Liver (tissue), 9 donors: ENCODE measurements around the gene UMAD1. TPM values are rescaled to one million over a fixed set of nuclear protein-coding genes. Genes with fewer than 3 reads are reported as not detected.

Experiments used
- DNase-seq: peaks from one replicate; pipeline ENCODE4 v3.0.0-alpha.2; 2017; ENCODE audit warnings: low spot score
- H3K27ac ChIP-seq, 2 donors: one replicate each; pipeline ENCODE4 v1.7.0; 2013; ENCODE audit warnings: inconsistent platforms in 2 of 2, low read length in 2 of 2, control low read depth in 1 of 2, low read depth in 1 of 2, mild to moderate bottlenecking in 1 of 2
- H3K27me3 ChIP-seq, 4 donors: one replicate each; pipeline versions ENCODE4 v1.6.1 to v1.7.0; 2013; ENCODE audit warnings: low read length in 3 of 4, inconsistent platforms in 1 of 4, mild to moderate bottlenecking in 1 of 4, moderate library complexity in 1 of 4; ENCODE audit not compliant: control insufficient read depth in 4 of 4, insufficient read depth in 4 of 4
- H3K36me3 ChIP-seq, 4 donors: one replicate each; pipeline versions ENCODE4 v1.6.1 to v1.7.0; 2013; ENCODE audit warnings: low read length in 3 of 4, mild to moderate bottlenecking in 3 of 4, low read depth in 1 of 4, moderate library complexity in 1 of 4; ENCODE audit not compliant: control insufficient read depth in 4 of 4, insufficient read depth in 3 of 4
- H3K4me1 ChIP-seq, 4 donors: one replicate each; pipeline versions ENCODE4 v1.6.1 to v1.7.0; 2013; ENCODE audit warnings: low read length in 3 of 4, mild to moderate bottlenecking in 3 of 4, moderate library complexity in 1 of 4; ENCODE audit not compliant: control insufficient read depth in 4 of 4, insufficient read depth in 4 of 4
- H3K4me3 ChIP-seq, 3 donors: one replicate each; pipeline versions ENCODE4 v1.6.1 to v1.7.0; 2013; ENCODE audit warnings: low read length in 3 of 3, control low read depth in 1 of 3, low read depth in 1 of 3, mild to moderate bottlenecking in 1 of 3
- H3K9ac ChIP-seq, 2 donors: one replicate each; pipeline ENCODE4 v1.7.0; 2013; ENCODE audit warnings: low read length in 2 of 2, mild to moderate bottlenecking in 2 of 2, moderate library complexity in 2 of 2, control low read depth in 1 of 2, low read depth in 1 of 2
- H3K9me3 ChIP-seq, 4 donors: one replicate each; pipeline versions ENCODE4 v1.6.1 to v1.7.0; 2013; ENCODE audit warnings: low read length in 3 of 4; ENCODE audit not compliant: control insufficient read depth in 4 of 4
- EGR1 ChIP-seq, 2 donors: IDR thresholded peaks; 2 replicates each; pipeline ENCODE4 v1.6.1; 2016 to 2018; ENCODE audit warnings: antibody characterized with exemption in 2 of 2, low read depth in 2 of 2
- FOXA1 ChIP-seq: IDR thresholded peaks from 2 replicates; pipeline ENCODE4 v1.6.1; 2016; ENCODE audit warnings: antibody characterized with exemption
- FOXA2 ChIP-seq: IDR thresholded peaks from 2 replicates; pipeline ENCODE4 v1.6.1; 2016; ENCODE audit warnings: antibody characterized with exemption
- GABPA ChIP-seq, 2 donors: IDR thresholded peaks in 1 of 2; conservative IDR thresholded peaks in 1 of 2; 2 replicates each; pipeline ENCODE4 v1.6.1; 2016; ENCODE audit warnings: antibody characterized with exemption in 2 of 2, mild to moderate bottlenecking in 1 of 2, moderate library complexity in 1 of 2
- HNF4A ChIP-seq, 2 donors: conservative IDR thresholded peaks; 2 replicates each; pipeline ENCODE4 v1.6.1; 2016; ENCODE audit warnings: antibody characterized with exemption in 2 of 2, mild to moderate bottlenecking in 2 of 2
- HNF4G ChIP-seq: IDR thresholded peaks from 2 replicates; pipeline ENCODE4 v1.6.1; 2016; ENCODE audit warnings: antibody characterized with exemption
- JUND ChIP-seq, 2 donors: IDR thresholded peaks; 2 replicates each; pipeline ENCODE4 v1.6.1; 2016; ENCODE audit warnings: antibody characterized with exemption in 2 of 2
- NR2F2 ChIP-seq: IDR thresholded peaks from 2 replicates; pipeline ENCODE4 v1.6.1; 2016; ENCODE audit warnings: antibody characterized with exemption
- RAD21 ChIP-seq, 2 donors: IDR thresholded peaks; 2 replicates each; pipeline ENCODE4 v1.6.1; 2016; ENCODE audit warnings: antibody characterized with exemption in 2 of 2, mild to moderate bottlenecking in 2 of 2
- RXRA ChIP-seq, 2 donors: IDR thresholded peaks; 2 replicates each; pipeline ENCODE4 v1.6.1; 2017 to 2018; ENCODE audit warnings: antibody characterized with exemption in 2 of 2, mild to moderate bottlenecking in 1 of 2
- SP1 ChIP-seq: IDR thresholded peaks from 2 replicates; pipeline ENCODE4 v1.6.1; 2018; ENCODE audit warnings: antibody characterized with exemption, mild to moderate bottlenecking
- TAF1 ChIP-seq: conservative IDR thresholded peaks from 2 replicates; pipeline ENCODE4 v1.6.1; 2016; ENCODE audit warnings: antibody characterized with exemption, mild to moderate bottlenecking
- YY1 ChIP-seq: IDR thresholded peaks from 2 replicates; pipeline ENCODE4 v1.6.1; 2016; ENCODE audit warnings: antibody characterized with exemption, mild to moderate bottlenecking
- WGBS: extraction: QIAGEN DNeasy Blood & Tissue Kit; methylation state at CpG from one replicate; pipeline ENCODE4 v1.1.7; 2013; 5-methylcytosine and 5-hydroxymethylcytosine counted together
- polyA plus RNA-seq, 2 donors: library from polyadenylated mRNA; stranded (reverse) in 1 of 2; unstranded in 1 of 2; fragments of 200-250 nt in 1 of 2; fragments of >200 nt in 1 of 2; fragmentation: Nextera tagmentation in 1 of 2; extraction: Ambion mirVana in 1 of 2; gene quantifications; one replicate each; pipeline versions ENCODE4 v1.2.1 to v1.2.3, GENCODE V29; 2013 to 2015
- total RNA-seq, 2 donors: library from RNA; depleted of rRNA; stranded (reverse); fragments of >200 nt; gene quantifications; one replicate each; pipeline ENCODE4 v1.2.3, GENCODE V29; 2014
- TF ChIP-seq, protein P1 (sequence below): fragments of 150-350 bp; IDR thresholded peaks from 2 replicates; pipeline ENCODE4 v1.5.1; 2017; ENCODE audit warnings: improper control_type of control experiment, low read depth, low read length; ENCODE audit not compliant: missing input control
- TF ChIP-seq, protein P2 (sequence below): IDR thresholded peaks from 2 replicates; pipeline ENCODE4 v1.6.1; 2016; ENCODE audit warnings: antibody characterized with exemption
- TF ChIP-seq, protein P3 (sequence below): IDR thresholded peaks from 2 replicates; pipeline ENCODE4 v1.6.1; 2016; ENCODE audit warnings: antibody characterized with exemption, mild to moderate bottlenecking
- TF ChIP-seq, protein P4 (sequence below): IDR thresholded peaks from 2 replicates; pipeline ENCODE4 v1.6.1; 2016; ENCODE audit warnings: antibody characterized with exemption
- donor health status: healthy.
- donor health status: healthy.
- donor health status: healthy.
- donor health status: healthy.
- donor health status: healthy.

The UMAD1 gene
- total and polyA plus RNA-seq, 4 donors: 5.9 to 12.2 (median 7.9) TPM

DNA sequence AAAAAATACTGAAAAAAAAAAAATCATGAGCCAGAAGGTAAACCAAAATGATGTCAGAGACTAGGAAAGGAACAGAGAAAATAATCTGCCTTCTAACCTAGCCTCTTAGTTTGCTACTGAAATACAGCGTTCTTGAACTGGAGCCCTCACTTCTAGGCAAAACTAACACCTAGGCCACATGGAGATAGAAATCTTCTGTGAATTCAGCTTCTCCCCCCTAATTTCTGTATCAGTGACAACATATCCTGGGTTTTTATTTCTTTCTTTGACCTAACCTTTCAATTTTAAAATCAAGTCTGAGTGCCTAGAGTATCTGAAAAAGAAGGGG is 228.0 kb downstream of the UMAD1 start:
- no peak overlapping the region for H3K27ac ChIP-seq
- no peaks in the 10 kb centered on the region for H3K27me3 ChIP-seq
- no peaks in the 10 kb centered on the region for H3K36me3 ChIP-seq
- H3K9ac ChIP-seq: no peak overlapping the region
- DNase-seq: no peak
- no peaks in the 10 kb centered on the region for H3K9me3 ChIP-seq
- no peak for TF ChIP-seq GABPA (IDR thresholded peaks at IDR 0.05 in 1 of 2, conservative IDR thresholded peaks at IDR 0.05 in 1 of 2)
- no peak for TF ChIP-seq FOXA2
- H3K4me1 ChIP-seq: no peaks in the 10 kb centered on the region
- no peak overlapping the region for H3K4me3 ChIP-seq
- WGBS: 42% methylated on average over 1 of the region's 1 CpG

DNA sequence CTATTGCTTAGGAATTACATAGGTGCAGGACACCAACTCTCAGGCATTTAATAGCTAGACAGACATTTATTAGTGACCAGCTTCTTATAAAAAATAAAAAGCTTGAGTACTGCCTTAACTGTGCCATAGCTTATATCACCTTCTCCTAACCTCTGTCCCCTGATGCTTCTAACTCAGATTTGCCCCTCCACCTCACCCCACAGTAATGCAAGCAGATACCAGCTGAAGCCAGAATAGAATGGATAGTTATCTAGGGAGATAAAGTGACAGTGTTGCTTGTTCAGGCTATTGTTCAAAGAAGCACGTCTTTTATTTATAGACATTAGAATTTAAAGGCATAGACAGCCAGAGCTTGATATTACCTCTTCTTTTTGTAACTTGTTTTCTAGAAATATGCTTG is 228.5 kb downstream of the UMAD1 start:
- Histone ChIP-seq H3K4me3 (no peak overlapping the region), H3K9ac (no peak overlapping the region), H3K27ac (no peak overlapping the region), H3K9me3 (no peaks in the 10 kb centered on the region), H3K27me3 (no peaks in the 10 kb centered on the region), H3K4me1 (no peaks in the 10 kb centered on the region), H3K36me3 (no peaks in the 10 kb centered on the region)
- DNase-seq: no peak
- 38% methylated on average over 1 of the region's 1 CpG for WGBS
- no peak for TF ChIP-seq SP1
- no peak for TF ChIP-seq NR2F2
- TF ChIP-seq YY1: no peak
- TF ChIP-seq EGR1 (IDR thresholded peaks at IDR 0.05; ENCODE audit: low read depth in 2 of 2): no peak
- no peak for TF ChIP-seq RXRA (IDR thresholded peaks at IDR 0.05)
- TF ChIP-seq, protein P1, sequence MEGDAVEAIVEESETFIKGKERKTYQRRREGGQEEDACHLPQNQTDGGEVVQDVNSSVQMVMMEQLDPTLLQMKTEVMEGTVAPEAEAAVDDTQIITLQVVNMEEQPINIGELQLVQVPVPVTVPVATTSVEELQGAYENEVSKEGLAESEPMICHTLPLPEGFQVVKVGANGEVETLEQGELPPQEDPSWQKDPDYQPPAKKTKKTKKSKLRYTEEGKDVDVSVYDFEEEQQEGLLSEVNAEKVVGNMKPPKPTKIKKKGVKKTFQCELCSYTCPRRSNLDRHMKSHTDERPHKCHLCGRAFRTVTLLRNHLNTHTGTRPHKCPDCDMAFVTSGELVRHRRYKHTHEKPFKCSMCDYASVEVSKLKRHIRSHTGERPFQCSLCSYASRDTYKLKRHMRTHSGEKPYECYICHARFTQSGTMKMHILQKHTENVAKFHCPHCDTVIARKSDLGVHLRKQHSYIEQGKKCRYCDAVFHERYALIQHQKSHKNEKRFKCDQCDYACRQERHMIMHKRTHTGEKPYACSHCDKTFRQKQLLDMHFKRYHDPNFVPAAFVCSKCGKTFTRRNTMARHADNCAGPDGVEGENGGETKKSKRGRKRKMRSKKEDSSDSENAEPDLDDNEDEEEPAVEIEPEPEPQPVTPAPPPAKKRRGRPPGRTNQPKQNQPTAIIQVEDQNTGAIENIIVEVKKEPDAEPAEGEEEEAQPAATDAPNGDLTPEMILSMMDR: no peak
- TF ChIP-seq GABPA (IDR thresholded peaks at IDR 0.05 in 1 of 2, conservative IDR thresholded peaks at IDR 0.05 in 1 of 2): no peak
- no peak for TF ChIP-seq FOXA1
- no peak for TF ChIP-seq HNF4G
- no peak for TF ChIP-seq HNF4A (conservative IDR thresholded peaks at IDR 0.05)
- TF ChIP-seq, protein P2, sequence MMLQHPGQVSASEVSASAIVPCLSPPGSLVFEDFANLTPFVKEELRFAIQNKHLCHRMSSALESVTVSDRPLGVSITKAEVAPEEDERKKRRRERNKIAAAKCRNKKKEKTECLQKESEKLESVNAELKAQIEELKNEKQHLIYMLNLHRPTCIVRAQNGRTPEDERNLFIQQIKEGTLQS: no peak
- TF ChIP-seq RAD21 (IDR thresholded peaks at IDR 0.05): no peak
- TF ChIP-seq JUND (IDR thresholded peaks at IDR 0.05): no peak

DNA sequence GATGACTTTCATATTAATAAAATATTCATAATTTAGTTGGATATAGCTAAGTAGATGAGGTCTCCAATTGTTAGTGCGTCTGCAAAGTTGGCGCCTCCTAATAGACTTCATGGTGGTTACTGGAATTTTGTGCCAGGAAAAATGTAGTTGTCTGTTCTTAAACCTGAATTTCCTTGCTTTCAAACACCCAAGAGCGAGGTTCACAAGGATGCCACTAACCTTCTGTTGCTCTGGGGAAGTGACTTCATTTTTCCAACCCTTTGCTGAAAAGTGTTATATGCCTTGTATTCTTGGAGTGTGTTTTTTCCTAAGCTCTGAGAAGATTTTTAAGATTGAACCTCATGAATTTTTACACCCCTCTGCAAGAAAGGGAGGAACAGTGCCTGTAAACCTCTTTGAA is 229.1 kb downstream of the UMAD1 start:
- DNase-seq: no peak
- no peaks in the 10 kb centered on the region for H3K4me1 ChIP-seq
- H3K9me3 ChIP-seq: no peaks in the 10 kb centered on the region
- H3K27ac ChIP-seq: no peak overlapping the region
- no peak overlapping the region for H3K9ac ChIP-seq
- TF ChIP-seq YY1 (no peak), EGR1 (IDR thresholded peaks at IDR 0.05; ENCODE audit: low read depth in 2 of 2) (no peak), GABPA (IDR thresholded peaks at IDR 0.05 in 1 of 2, conservative IDR thresholded peaks at IDR 0.05 in 1 of 2) (no peak), FOXA1 (no peak), HNF4G (no peak), HNF4A (conservative IDR thresholded peaks at IDR 0.05) (no peak), TAF1 (no peak)
- TF ChIP-seq, protein P3, sequence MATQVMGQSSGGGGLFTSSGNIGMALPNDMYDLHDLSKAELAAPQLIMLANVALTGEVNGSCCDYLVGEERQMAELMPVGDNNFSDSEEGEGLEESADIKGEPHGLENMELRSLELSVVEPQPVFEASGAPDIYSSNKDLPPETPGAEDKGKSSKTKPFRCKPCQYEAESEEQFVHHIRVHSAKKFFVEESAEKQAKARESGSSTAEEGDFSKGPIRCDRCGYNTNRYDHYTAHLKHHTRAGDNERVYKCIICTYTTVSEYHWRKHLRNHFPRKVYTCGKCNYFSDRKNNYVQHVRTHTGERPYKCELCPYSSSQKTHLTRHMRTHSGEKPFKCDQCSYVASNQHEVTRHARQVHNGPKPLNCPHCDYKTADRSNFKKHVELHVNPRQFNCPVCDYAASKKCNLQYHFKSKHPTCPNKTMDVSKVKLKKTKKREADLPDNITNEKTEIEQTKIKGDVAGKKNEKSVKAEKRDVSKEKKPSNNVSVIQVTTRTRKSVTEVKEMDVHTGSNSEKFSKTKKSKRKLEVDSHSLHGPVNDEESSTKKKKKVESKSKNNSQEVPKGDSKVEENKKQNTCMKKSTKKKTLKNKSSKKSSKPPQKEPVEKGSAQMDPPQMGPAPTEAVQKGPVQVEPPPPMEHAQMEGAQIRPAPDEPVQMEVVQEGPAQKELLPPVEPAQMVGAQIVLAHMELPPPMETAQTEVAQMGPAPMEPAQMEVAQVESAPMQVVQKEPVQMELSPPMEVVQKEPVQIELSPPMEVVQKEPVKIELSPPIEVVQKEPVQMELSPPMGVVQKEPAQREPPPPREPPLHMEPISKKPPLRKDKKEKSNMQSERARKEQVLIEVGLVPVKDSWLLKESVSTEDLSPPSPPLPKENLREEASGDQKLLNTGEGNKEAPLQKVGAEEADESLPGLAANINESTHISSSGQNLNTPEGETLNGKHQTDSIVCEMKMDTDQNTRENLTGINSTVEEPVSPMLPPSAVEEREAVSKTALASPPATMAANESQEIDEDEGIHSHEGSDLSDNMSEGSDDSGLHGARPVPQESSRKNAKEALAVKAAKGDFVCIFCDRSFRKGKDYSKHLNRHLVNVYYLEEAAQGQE: no peak
- TF ChIP-seq, protein P4, sequence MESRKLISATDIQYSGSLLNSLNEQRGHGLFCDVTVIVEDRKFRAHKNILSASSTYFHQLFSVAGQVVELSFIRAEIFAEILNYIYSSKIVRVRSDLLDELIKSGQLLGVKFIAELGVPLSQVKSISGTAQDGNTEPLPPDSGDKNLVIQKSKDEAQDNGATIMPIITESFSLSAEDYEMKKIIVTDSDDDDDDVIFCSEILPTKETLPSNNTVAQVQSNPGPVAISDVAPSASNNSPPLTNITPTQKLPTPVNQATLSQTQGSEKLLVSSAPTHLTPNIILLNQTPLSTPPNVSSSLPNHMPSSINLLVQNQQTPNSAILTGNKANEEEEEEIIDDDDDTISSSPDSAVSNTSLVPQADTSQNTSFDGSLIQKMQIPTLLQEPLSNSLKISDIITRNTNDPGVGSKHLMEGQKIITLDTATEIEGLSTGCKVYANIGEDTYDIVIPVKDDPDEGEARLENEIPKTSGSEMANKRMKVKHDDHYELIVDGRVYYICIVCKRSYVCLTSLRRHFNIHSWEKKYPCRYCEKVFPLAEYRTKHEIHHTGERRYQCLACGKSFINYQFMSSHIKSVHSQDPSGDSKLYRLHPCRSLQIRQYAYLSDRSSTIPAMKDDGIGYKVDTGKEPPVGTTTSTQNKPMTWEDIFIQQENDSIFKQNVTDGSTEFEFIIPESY: no peak
- TF ChIP-seq, protein P2: no peak
- no peak overlapping the region for H3K4me3 ChIP-seq
- no peaks in the 10 kb centered on the region for H3K27me3 ChIP-seq
- no peaks in the 10 kb centered on the region for H3K36me3 ChIP-seq
- WGBS: over 99% methylated on average over 3 of the region's 3 CpGs
